ENCODE data around the gene MACROD2.

- TF ChIP-seq, protein P1, sequence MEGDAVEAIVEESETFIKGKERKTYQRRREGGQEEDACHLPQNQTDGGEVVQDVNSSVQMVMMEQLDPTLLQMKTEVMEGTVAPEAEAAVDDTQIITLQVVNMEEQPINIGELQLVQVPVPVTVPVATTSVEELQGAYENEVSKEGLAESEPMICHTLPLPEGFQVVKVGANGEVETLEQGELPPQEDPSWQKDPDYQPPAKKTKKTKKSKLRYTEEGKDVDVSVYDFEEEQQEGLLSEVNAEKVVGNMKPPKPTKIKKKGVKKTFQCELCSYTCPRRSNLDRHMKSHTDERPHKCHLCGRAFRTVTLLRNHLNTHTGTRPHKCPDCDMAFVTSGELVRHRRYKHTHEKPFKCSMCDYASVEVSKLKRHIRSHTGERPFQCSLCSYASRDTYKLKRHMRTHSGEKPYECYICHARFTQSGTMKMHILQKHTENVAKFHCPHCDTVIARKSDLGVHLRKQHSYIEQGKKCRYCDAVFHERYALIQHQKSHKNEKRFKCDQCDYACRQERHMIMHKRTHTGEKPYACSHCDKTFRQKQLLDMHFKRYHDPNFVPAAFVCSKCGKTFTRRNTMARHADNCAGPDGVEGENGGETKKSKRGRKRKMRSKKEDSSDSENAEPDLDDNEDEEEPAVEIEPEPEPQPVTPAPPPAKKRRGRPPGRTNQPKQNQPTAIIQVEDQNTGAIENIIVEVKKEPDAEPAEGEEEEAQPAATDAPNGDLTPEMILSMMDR (IDR thresholded peaks at IDR 0.05), result no peak
- no peak for TF ChIP-seq POLR2A (IDR thresholded peaks at IDR 0.05)
These were observed 1697.3 kb downstream of the MACROD2 start for GRCh38 chr20:15692570-15692969.

Data from body of pancreas (tissue), 4 donors.